GM18511 (cell line): ENCODE results near the gene EXOC2.

Source experiments
- ATAC-seq: cut with Tn5 transposase; IDR thresholded peaks from one replicate; pipeline ENCODE4 v1.9.1; 2021; ENCODE audit warnings: mild to moderate bottlenecking, moderate library complexity; ENCODE audit not compliant: unreplicated experiment

Gene EXOC2

DNA sequence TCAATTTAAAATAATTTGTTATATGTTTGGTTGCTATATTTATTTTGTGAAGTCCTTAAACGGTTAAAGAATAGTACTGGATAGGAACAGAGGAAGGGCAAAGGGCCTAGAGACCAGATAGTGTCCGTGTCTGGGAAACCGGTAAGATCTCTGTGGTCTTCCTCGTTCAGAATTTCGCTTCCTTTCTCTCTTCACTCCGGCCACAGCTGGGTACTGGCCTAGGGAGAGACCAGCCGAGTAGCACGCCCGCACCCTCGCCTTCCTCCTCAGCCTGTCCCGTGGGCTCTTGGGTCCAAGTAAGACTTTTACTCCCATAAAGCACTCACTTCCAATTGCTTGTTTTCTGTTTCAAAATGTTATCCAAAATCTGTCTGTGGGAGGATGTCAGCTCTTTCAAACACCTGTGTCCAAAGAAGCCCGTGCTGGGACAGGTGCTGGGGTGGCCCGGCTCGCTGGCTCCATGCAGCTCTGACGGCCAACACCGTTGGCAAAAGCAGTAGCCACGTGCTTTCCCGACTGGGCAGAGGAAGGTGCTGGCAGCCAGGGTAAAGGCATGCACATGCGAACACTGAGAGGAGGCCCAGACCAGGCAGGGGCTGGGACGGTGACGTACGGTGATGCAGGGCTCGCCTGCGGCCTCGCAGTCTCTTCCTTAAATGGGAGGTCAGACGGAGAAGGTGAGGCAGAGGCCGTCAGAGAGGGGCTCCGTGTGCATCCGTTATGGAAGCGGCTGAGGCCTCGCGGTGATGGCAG lies 189.2 kb downstream of the EXOC2 start:
- no peak for ATAC-seq

DNA sequence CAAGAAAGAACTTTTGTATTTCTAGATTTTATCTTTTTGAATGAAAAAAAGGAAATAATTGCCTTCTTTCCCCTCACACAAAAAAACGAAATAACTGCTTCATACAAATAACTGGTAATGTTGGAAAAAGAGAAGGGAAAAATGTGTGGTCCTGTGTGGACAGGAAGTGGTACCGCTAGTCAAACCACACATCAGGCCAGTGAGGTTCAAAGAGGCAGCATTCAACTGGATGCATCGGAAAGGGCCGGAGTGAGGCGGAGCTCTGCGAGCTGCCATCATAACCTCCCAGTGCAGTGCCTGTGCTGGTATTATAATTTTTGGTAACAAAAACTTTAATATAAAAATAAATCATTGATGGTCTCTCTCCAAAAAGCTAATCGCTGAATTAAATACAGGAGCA lies 190.2 kb downstream of the EXOC2 start:
- ATAC-seq, result no peak

DNA sequence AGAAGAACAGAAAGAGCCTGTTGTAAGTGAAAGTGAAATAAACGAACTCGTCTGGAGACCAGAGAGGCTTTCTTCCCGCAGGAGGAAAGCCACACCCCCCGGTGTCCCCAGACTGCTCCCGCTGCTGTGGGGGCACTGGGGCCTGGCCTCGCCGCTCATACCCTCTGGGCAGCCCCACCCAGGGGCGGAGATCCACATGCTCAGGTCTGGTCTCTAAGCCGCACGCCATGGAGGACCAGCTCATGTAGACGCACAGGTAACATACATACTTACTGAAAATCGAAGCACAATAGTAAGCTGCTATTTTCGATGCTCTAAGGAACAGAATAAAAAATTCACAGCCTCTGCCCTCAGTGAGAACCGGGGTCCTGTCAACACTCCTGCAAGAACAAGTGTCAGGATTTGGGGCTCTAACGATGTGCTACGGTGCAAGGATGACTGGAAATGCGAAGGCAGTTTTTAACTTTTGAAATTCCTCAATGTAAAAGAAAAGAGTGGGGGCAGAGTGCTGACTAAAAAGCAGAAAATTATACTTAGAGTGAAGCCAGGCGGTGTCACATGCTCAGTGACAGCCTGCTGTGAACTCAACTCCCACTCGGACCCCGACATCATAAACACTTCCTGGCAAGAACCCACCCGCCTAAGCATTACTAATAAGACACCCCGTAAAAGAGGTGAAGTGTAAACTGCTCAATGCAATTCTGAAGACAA lies 190.9 kb downstream of the EXOC2 start:
- peak; percentile 30 for ATAC-seq

DNA sequence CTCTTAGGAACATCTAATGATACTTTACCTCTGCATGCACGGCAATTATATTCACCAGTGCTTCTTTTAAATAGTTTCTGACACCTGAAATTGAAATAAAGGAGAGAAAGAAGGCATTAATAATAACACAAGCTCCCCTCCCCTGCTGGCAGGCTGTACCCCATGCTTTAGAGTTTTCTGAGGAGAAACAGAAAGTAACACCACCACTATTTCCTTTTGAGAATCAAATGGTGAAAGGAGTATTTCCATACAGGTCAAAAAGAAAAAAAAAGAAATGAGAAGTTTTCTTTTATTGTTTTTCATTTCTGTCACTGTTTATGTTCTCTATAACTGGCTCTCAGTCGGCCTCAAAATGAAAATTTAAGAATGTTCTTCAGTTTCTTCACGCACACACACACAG lies 193.3 kb downstream of the EXOC2 start:
- peak; percentile 53 for ATAC-seq

DNA sequence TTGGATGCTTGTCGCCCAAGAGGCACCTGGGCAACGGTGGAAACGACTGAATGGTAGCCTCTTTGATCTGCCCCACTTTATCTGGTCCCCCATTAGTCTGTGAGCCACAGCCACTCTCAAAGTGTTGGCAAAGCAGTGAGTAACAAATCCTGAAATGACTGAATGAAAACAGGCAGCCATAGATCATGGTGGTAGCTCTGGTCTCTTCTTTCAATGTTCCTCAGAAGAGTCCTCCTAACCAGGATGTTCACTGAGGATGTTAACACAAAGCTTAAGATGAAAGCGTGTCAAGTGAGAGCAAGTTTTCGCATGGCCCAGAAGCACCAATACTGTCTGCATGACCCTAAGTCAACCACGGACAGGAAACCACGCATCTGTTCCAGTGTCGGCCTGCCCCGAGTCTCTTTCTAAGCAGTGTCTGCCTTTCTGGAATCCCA lies 194.1 kb downstream of the EXOC2 start:
- ATAC-seq, result peak; percentile 59

DNA sequence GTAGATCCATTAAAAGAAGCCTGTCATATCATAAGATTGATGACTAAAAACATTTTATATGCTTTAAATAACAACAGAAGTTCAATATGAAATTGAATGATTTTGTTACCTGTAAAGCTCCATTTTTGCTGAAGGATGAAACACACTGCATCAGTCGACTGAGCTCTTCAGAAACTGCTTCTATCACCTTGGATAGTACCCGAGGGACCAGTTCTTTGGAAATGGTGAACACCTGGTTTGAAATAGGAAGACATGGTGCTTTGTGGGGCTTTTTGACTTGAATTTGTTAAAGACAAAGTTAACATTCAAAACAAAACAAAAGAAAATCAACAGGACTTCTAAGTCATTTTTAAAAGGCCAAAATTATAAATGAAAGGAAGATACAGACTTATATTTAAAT lies 195.7 kb downstream of the EXOC2 start:
- no peak for ATAC-seq

DNA sequence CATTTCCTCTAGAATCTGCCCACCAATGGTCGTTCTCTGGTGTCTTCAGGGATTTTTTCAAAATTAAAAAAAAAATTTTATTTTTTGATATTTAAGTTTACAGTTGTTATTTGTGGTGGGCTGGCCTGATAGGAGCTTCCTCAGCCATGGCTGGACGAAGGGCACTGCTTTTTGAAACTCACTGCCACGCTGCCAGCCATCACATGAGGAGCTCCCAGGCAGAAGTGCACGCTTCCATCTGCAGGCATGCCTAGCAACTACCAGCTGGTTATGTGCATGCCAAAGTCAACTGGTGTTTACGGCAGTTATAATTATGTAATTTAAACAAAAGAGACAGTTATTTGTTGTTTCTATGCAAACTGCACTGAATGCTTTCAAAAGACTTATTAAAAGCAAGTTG lies 196.3 kb downstream of the EXOC2 start:
- ATAC-seq, result no peak

DNA sequence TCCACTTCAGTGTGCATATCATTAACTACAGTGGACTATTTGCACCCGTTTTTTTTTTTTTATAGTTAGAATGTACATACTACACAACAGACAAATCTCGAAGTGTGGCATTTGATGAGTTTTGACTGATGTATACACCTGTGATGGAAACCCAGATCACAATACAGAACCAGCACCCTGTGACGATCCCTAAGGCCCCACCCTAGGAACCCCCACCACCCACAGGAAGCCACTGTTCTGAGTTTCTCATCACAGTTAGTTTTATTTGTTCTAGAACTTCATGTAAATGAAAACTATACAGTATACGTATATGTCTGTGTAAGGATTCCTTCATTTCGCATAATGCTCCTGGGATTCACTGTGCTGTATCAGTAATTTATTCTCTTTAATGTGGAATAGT lies 198.5 kb downstream of the EXOC2 start:
- ATAC-seq, result no peak

DNA sequence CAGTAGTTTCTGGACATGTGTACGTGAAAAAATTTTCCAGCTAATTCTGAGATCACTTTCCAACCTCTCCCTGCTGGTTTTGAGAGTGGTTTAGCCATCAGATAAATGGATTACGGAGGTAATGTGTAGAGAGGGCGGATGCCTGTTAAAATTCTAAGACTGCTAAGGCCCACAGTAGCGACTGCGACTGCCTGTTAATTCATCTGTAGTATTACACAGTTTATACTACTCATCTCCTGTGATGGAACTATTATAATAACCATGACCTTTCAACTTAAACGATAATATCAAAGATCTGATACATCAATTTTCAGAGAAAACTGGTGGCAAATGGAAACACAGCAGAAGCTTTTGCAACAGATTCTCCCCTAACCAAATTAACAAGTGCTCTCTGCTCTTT lies 199.1 kb downstream of the EXOC2 start:
- ATAC-seq, result no peak

DNA sequence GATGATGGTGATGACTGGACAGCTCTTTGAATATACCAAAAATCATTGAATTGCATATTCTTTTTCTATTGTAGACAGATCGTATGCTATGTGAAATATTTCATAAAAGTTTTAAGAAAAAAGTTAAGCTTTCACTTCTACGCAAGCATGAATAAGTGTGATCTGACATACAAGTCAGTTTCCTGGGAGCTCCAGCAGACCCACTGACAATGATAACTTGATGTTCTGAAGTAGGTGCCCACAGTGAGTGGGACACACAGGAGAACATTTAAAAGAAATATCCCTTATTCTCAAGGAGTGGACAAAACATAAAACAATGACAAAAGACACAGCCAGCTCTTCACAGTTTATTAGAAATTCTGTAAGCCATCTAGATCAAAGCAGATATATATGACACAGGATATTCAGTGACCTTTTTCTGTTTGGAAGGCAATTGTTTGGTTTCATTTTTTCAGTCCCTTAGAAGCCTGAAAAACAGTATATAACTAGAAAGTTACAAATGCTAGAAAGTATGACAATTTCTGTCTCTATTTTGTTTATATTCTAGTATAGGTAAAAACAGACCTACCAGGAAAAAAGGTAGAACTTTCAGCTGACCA lies 200.0 kb downstream of the EXOC2 start:
- no peak for ATAC-seq

DNA sequence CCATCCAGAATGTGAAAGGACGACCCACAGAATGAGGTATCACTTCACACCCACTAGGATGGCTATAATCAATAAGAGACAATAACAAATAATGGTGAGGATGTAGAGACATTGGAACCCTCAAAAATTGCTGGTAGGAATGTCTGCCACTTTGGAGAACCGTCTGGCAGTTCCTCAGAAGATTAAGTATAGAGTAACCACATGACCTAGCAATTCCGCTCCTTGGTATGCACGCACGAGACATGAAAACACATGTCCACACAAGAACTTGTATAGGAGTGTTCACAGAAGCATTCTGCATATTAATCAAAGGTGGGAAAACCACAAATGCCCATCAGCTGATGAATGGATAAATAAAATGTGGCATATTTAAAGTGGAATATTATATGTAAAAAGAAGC lies 200.8 kb downstream of the EXOC2 start:
- ATAC-seq, result no peak

DNA sequence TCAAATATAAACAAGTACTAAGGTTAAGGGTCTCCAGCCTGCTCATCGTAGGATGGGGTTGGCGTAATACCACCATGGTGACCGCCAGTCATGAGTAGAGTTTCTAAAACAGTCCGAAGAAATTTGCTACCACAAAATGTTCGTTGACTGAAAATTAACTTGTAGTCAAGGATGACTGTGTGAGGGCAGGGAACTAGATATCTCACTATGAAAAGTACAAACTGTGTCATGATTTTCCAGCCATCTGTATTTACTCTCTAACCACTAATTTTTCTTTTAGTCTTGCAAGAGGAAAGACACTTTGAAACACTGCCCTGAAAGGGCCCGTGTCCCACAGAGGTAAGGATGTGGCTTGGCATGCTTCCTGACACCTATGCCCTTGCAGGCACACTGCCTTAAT lies 201.7 kb downstream of the EXOC2 start:
- ATAC-seq, result no peak

DNA sequence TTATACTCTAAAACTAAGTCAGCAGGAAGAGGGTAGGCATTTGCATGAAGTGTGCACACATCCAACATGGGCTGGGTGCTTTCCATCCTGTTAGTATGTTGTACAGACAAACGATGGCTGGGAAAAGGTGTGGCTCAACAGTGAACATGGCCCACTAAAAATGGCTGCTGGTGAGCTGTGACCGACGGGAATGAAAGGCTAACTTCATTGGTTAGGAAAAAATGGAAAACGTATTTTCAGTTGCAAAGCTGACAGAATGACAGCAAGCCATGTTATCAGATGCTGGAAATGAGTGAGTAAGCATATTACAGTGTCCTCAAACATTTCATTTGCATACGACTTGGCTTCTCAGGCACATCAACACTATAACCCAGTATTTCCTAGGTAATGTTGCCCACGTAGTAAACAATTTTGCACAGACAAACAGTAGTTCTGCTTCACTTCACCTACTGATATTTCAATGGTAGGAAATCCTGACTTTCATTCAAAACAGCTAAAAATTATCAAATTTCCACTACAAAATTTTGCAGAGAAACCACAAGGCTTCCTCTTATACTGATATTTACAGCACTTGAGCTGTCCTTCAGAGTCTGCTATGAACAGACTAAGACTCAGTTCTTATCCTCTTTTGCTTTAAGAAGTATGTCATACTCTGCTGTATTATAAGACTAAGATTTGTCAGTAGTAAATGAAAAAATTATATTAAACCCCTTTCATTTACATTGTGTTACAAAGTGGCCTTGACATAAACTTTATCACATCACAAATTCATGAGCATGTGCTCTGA lies 202.5 kb downstream of the EXOC2 start:
- ATAC-seq, result peak; percentile 72

DNA sequence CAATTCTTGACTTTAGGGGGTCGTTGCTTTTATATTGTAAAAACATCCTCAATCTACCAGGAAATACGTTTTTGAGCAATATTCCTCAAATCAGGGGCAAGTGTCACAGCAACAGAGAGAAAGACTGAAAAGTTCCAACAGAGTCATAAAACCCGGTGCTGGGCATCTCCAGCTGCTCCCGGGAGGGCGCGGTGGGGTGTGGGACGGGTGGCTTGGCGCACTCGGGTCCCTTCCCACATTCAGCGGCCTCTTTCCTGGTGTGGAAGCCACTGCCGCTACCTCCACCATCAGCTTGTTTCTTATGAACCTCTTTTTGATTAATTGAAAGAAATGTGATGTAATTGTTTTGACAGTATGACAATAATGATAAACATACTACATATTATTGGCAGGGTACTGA lies 203.2 kb downstream of the EXOC2 start:
- no peak for ATAC-seq

DNA sequence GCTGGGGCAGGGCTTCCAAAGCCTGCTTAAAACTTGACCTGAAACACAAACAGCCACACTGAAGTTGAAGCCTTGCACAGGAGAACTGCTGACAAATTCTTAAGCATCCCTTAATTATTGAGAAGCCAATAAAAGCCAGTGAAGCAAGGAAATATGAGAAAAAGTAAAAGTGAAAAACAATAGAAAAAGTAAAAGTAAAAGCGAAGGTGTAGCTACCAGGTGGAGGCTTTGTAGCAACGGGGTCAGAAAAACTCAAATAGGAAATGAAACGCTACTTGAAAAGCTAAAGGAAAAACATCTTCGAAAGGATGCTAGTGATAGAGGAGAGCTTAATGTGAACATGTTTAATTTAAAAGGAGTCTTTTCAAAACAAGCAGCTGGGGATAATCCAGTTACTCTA lies 203.9 kb downstream of the EXOC2 start:
- ATAC-seq, result no peak

DNA sequence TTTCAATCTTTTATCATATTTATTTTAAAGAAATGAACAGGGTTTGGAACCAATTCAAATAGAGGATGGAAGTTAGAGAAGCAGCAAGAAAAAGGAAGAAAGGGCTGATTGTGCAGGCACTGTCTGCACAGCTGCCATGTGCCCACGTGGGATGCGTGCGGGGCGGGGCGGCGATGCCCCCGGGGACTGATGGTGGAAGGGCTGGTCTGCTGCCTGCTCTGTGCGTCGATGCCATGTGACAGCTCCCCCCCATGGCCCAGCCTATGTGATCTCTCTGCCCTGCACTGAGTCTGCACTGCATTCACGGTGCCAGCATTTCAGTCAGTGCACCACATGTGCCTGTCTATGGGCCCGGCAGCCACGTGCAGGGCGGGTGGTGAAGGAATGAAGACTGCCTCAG lies 205.0 kb downstream of the EXOC2 start:
- no peak for ATAC-seq

DNA sequence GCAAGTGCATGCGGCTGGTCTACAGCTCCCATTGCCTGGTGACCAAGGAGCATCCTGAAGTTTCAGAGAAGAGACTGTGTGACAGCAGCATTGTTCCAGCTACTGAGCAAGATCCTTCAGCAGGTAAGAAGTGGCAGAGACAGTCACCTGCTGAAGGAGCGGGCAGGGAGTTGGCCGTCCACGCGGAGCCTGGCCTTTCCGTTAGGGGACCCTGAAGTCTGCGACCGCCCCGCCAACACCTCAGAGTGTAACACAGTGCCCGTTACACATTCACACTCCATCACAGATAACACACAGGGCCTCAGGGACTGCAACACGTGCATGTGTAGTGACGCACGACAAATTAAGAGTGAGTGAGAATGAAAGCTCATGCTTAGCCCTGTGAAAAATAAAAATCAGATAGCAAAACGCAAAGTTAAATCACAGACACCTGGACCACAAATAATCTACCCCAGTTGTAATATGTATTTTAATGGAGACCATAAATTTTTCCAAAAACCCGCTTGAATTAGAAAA lies 207.2 kb downstream of the EXOC2 start:
- ATAC-seq, result no peak

DNA sequence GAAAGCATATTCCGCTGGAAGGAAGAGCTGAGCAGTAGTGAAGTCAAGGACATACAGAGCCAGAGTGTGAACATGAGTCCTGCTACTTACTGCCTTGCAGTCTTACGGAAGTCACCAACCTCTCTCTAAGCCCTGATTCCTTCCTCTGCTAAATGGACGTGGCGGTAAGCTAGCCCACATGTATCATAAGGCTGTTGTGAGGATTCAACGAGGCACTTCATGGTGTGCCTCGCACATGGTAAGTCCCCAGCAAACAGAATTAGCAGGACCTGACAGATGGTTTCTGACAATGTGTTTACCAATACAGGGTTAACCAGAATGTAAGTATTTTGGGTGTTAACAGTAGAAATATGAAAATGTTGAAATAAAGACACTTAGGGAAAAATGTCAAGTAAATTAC lies 208.2 kb downstream of the EXOC2 start:
- no peak for ATAC-seq

DNA sequence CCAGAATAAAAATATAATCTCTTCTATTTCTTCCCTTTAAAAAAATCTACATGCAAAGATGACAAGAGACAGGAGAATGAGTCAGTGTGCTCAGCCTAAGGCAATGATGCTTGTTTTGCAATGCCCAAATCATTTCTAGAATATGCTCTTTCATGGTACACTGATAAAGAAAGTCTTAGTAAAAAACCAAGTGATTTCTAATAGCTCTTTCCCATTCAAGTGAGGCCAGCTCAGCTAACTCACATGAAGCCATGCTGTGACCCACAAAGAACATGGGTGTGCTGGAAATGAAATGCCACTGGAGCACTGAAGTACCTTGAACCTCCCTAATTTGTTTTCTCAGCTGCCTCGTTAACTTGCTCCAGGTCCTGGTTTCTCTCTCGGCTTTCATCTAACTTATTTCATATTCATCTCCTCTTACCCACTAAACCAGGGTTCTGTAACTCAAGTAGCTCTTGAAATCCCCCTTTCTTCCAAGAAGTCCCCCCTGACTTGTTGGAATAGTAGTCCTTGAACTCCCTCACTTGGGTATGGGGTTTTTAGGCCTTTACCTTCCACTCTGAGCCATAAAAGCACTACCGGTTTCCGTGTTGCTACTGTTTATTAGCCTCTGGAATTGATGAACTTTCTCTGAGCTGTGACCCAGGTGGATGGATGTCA lies 208.7 kb downstream of the EXOC2 start:
- no peak for ATAC-seq

DNA sequence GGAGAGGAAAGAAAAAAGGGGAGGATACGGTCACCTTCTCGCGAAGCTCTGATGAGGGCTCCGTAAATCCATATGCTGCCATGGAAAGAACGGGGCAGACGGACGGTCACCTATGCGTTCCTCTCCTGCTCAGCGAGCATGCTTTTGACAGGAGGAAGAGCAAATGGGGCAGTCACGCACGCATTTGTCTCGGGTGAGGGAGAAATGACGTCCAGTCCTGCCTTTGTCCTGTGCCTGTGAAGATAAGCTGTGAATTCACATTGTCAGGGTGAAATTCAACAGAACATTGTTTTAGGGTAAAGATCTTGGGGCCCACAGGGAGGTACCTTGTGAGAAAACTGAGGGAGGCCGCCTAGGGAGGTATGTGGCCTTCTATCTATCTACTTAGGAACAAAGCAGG lies 217.6 kb downstream of the EXOC2 start:
- ATAC-seq, result no peak
